HCT116 (cell line): Measurements from ENCODE around the gene CHCHD3. TPM values are rescaled to one million over a fixed set of nuclear protein-coding genes. Genes with fewer than 3 reads are reported as not detected.
"Not testable (repeated sequence)": the region's sequence is repeated elsewhere in the genome, so short reads cannot be mapped to it uniquely, and the experiment has no call there.

Source experiments
- ATAC-seq: fragments of 200-7000 bp; cut with Tn5 transposase; 2 replicates; pipeline ENCODE4 v1.9.1; 2020; ENCODE audit warnings: mild to moderate bottlenecking, moderate library complexity
- BruUV-seq: library from RNA; stranded (reverse); fragments of 400-500 nt; replicated peaks from 2 replicates; lab custom pipeline; 2021; lab: Mats Ljungman, UMichigan
- CTCF ChIA-PET: fragments of 300-600 bp; sonication (Branson Sonifier 250); formaldehyde crosslinking; loops from one replicate; lab custom pipeline; 2021; ENCODE audit warnings: antibody characterized with exemption; lab: Charles Lee
- POLR2A ChIA-PET: fragments of 300-600, 350-600 bp; sonication (Branson Sonifier 250); formaldehyde crosslinking; loops from one replicate; lab custom pipeline; 2021; ENCODE audit warnings: antibody characterized with exemption; lab: Charles Lee
- RAD21 ChIA-PET, 2 experiments: fragments of 300-600 bp; sonication (Branson Sonifier 250); formaldehyde crosslinking; loops; one replicate each; lab custom pipeline; 2023; ENCODE audit warnings: low total read pairs in 2 of 2; ENCODE audit not compliant: uncharacterized antibody in 2 of 2, unreplicated experiment in 2 of 2, low non-redundant PET in 1 of 2; lab: Charles Lee
- DNase-seq: peaks from one replicate; pipeline ENCODE4 v3.0.0-alpha.2; 2010; ENCODE audit warnings: low read depth, low spot score
- H2AFZ ChIP-seq: fragments of 200-600 bp; shearing (Covaris generic), sonication (generic); 2 replicates; pipeline ENCODE4 v1.6.1; 2017; ENCODE audit warnings: low read depth, mixed run types, mixed read lengths, antibody characterized with exemption, low read length; ENCODE audit not compliant: poor library complexity, severe bottlenecking
- H3K27ac ChIP-seq: 2 replicates; pipeline ENCODE4 v1.5.1; 2012; ENCODE audit warnings: low read depth, low read length
- H3K27me3 ChIP-seq: fragments of 200-600 bp; sonication (generic); 2 replicates; pipeline ENCODE4 v1.6.1; 2016; ENCODE audit warnings: mixed run types, low read length, mixed read lengths; ENCODE audit not compliant: insufficient read depth
- H3K36me3 ChIP-seq, 2 experiments: fragments of 200-500 bp in 1 of 2; fragments of 200-600 bp in 1 of 2; sonication (Bioruptor generic) in 1 of 2; sonication (generic) in 1 of 2; 2 replicates each; pipeline versions ENCODE4 v1.5.1 to v1.6.1; 2014 to 2016; ENCODE audit warnings: low read length in 2 of 2, inconsistent platforms in 1 of 2, mixed read lengths in 1 of 2, mixed run types in 1 of 2; ENCODE audit not compliant: insufficient read depth in 2 of 2, control insufficient read depth in 1 of 2
- H3K4me1 ChIP-seq, 2 experiments: fragments of 200-600 bp in 1 of 2; sonication (generic) in 1 of 2; 2 replicates each; pipeline versions ENCODE4 v1.5.1 to v1.6.1; 2012 to 2017; ENCODE audit warnings: low read length in 2 of 2, inconsistent platforms in 1 of 2, mild to moderate bottlenecking in 1 of 2, mixed read lengths in 1 of 2, mixed run types in 1 of 2, moderate library complexity in 1 of 2; ENCODE audit not compliant: insufficient read depth in 2 of 2, control insufficient read depth in 1 of 2
- H3K4me2 ChIP-seq: fragments of 200-600 bp; sonication (generic); 2 replicates; pipeline ENCODE4 v1.6.1; 2017; ENCODE audit warnings: mixed run types, low read length, mixed read lengths
- H3K4me3 ChIP-seq, 2 experiments: fragments of 200-600 bp in 1 of 2; sonication (generic) in 1 of 2; replicated peaks in 1 of 2; 2 replicates each; pipeline ENCODE4 v1.5.1; 2011 to 2016; ENCODE audit warnings: low read length in 2 of 2, control low read depth in 1 of 2, low read depth in 1 of 2, mild to moderate bottlenecking in 1 of 2, mixed read lengths in 1 of 2, mixed run types in 1 of 2
- H3K79me2 ChIP-seq: fragments of 200-600 bp; sonication (generic); 2 replicates; pipeline ENCODE4 v1.6.1; 2017; ENCODE audit warnings: mild to moderate bottlenecking, mixed run types, low read length, moderate library complexity, mixed read lengths; ENCODE audit not compliant: insufficient read depth
- H3K9ac ChIP-seq: fragments of 200-600 bp; sonication (generic); 2 replicates; pipeline ENCODE4 v1.6.1; 2016; ENCODE audit warnings: low read length, mixed read lengths
- H3K9me2 ChIP-seq: fragments of 200-600 bp; sonication (generic), shearing (Covaris generic); 2 replicates; pipeline ENCODE4 v1.6.1; 2017; ENCODE audit warnings: mixed run types, mild to moderate bottlenecking, moderate library complexity; ENCODE audit not compliant: insufficient read depth
- H3K9me3 ChIP-seq, 2 experiments: fragments of 200-500 bp in 1 of 2; fragments of 200-600 bp in 1 of 2; sonication (Bioruptor generic) in 1 of 2; sonication (generic) in 1 of 2; 2 replicates each; pipeline ENCODE4 v1.6.1; 2014 to 2017; ENCODE audit warnings: low read length in 2 of 2, mixed read lengths in 2 of 2, inconsistent platforms in 1 of 2, low read depth in 1 of 2, mild to moderate bottlenecking in 1 of 2, mixed run types in 1 of 2, moderate library complexity in 1 of 2; ENCODE audit not compliant: control insufficient read depth in 1 of 2, insufficient read depth in 1 of 2
- H4K20me1 ChIP-seq: fragments of 200-600 bp; sonication (generic), shearing (Covaris generic); 2 replicates; pipeline ENCODE4 v1.6.1; 2017; ENCODE audit warnings: mixed run types, mild to moderate bottlenecking, moderate library complexity; ENCODE audit not compliant: insufficient read depth
- CBX3 ChIP-seq: IDR thresholded peaks from 2 replicates; pipeline ENCODE4 v1.6.1; 2012; ENCODE audit warnings: low read depth
- EGR1 ChIP-seq: IDR thresholded peaks from 2 replicates; pipeline ENCODE4 v1.6.1; 2012; ENCODE audit warnings: low read depth
- ELF1 ChIP-seq: IDR thresholded peaks from 2 replicates; pipeline ENCODE4 v1.6.1; 2012; ENCODE audit warnings: low read depth, borderline replicate concordance
- EZH2phosphoT487 ChIP-seq: fragments of 200-600 bp; IDR thresholded peaks from 2 replicates; pipeline ENCODE4 v1.6.1; 2018; ENCODE audit warnings: antibody characterized with exemption, borderline replicate concordance
- JUND ChIP-seq: IDR thresholded peaks from 2 replicates; pipeline ENCODE4 v1.6.1; 2012
- POLR2AphosphoS5 ChIP-seq: IDR thresholded peaks from 2 replicates; pipeline ENCODE4 v1.6.1; 2011; ENCODE audit warnings: mild to moderate bottlenecking, low read depth, low read length, moderate library complexity
- SIN3A ChIP-seq: IDR thresholded peaks from 2 replicates; pipeline ENCODE4 v1.6.1; 2012; ENCODE audit warnings: low read depth
- SP1 ChIP-seq: IDR thresholded peaks from 2 replicates; pipeline ENCODE4 v1.6.1; 2012; ENCODE audit warnings: low read depth
- SRF ChIP-seq: IDR thresholded peaks from 2 replicates; pipeline ENCODE4 v1.6.1; 2012; ENCODE audit warnings: low read depth
- TCF7L2 ChIP-seq: IDR thresholded peaks from 2 replicates; pipeline ENCODE4 v1.7.0; 2011; ENCODE audit warnings: borderline replicate concordance, inconsistent platforms; ENCODE audit not compliant: insufficient read depth, insufficient read length; ENCODE audit errors: extremely low read depth
- YY1 ChIP-seq: IDR thresholded peaks from 2 replicates; pipeline ENCODE4 v1.6.1; 2011; ENCODE audit warnings: low read length, low read depth, moderate library complexity, mild to moderate bottlenecking; ENCODE audit not compliant: insufficient replicate concordance; ENCODE audit errors: extremely low read depth
- ZFX ChIP-seq: fragments of 450-650 bp; IDR thresholded peaks from 2 replicates; pipeline ENCODE4 v1.6.1; 2017
- intact Hi-C: fragments of 100-400 bp; cut with micrococcal nuclease; formaldehyde crosslinking; loops from 2 replicates; pipeline ENCODE4 v1.10.0; 2022
- total RNA-seq: library from RNA; stranded (reverse); gene quantifications from one replicate; pipeline ENCODE4 v1.2.1, GENCODE V29; 2021; ENCODE audit not compliant: unreplicated experiment
- TF ChIP-seq, protein P1 (sequence below): IDR thresholded peaks from 2 replicates; pipeline ENCODE4 v1.6.1; 2012
- TF ChIP-seq, protein P2 (sequence below), 3 experiments: fragments of 200-600 bp in 1 of 3; sonication (generic) in 1 of 3; IDR thresholded peaks in 2 of 3; conservative IDR thresholded peaks in 1 of 3; 2 replicates each; pipeline ENCODE4 v1.5.1; 2012 to 2017; ENCODE audit warnings: low read depth in 2 of 3, low read length in 2 of 3, antibody characterized with exemption in 1 of 3, borderline replicate concordance in 1 of 3, control low read depth in 1 of 3, mild to moderate bottlenecking in 1 of 3, mixed read lengths in 1 of 3, mixed run types in 1 of 3, moderate library complexity in 1 of 3; ENCODE audit not compliant: insufficient read depth in 1 of 3

CHCHD3 gene
- total RNA-seq, 1 experiment from 2014 or later = 73.5 TPM

DNA sequence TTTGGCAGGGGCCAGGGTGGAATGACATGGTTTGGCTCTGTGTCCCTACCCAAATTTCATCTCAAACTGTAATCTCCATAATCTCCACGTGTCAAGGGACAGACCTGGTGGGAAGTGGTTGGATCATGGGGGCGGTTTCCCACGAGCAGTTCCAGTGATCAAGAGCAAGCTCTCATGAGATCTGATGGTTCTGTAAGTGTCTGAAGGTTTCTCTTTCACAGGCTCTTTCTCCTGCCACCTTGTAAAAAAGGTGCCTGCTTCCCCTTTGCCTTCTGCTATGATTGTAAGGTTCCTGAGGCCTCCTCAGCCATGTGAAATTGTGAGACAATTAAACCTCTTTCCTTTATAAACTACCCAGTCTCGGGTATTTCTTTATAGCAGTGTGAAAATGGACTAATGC is 188.3 kb downstream of the CHCHD3 start:
- no peaks in the 10 kb centered on the region for H3K4me1 ChIP-seq
- POLR2A ChIA-PET = no interaction called here
- RAD21 ChIA-PET = no interaction called here

DNA sequence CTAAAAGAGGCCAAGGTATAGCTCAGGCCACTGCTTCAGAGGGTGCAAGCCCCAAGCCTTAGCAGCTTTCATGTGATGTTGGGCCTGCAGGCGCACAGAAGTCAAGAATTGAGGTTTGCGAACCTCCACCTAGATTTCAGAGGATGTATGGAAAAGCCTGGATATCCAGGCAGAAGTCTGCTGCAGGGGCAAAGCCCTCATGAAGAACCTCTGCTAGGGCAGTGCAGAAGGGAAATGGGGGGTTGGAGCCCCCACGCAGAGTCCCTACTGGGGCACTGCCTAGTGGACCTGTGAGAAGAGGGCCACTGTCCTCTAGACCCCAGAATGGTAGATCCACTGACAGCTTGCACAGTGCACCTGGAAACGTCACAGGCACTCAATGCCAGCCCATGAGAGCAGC is 189.1 kb downstream of the CHCHD3 start:
- H3K27ac ChIP-seq, DNase-seq, H3K27me3 ChIP-seq, H3K79me2 ChIP-seq, H3K4me2 ChIP-seq, intact Hi-C loops, H4K20me1 ChIP-seq, H3K9me3 ChIP-seq, POLR2A ChIA-PET, H3K4me3 ChIP-seq, RAD21 ChIA-PET, ATAC-seq, H2AFZ ChIP-seq, H3K4me1 ChIP-seq, CTCF ChIA-PET, H3K9me2 ChIP-seq, H3K36me3 ChIP-seq, BruUV-seq, H3K9ac ChIP-seq: not testable (repeated sequence)

More for the DNA sequence above, 188.3 kb downstream of the CHCHD3 start:
- H3K9me3 ChIP-seq = no peaks in the 10 kb centered on the region
- H3K36me3 ChIP-seq = no peaks in the 10 kb centered on the region
- no peak for TF ChIP-seq ELF1
- no peak overlapping the region for H3K9ac ChIP-seq
- CTCF ChIA-PET = no interaction called here
- H3K27ac ChIP-seq = no peak overlapping the region
- intact Hi-C loops = no loop called here
- no peak overlapping the region for H2AFZ ChIP-seq
- DNase-seq (no peak), ATAC-seq (no peak)
- H3K79me2 ChIP-seq = no peaks in the 10 kb centered on the region
- no peak overlapping the region for H3K4me3 ChIP-seq
- BruUV-seq = no TSS peak
- H3K9me2 ChIP-seq = no peaks in the 10 kb centered on the region
- no peaks in the 10 kb centered on the region for H4K20me1 ChIP-seq
- H3K27me3 ChIP-seq = no peaks in the 10 kb centered on the region
- no peak overlapping the region for H3K4me2 ChIP-seq

DNA sequence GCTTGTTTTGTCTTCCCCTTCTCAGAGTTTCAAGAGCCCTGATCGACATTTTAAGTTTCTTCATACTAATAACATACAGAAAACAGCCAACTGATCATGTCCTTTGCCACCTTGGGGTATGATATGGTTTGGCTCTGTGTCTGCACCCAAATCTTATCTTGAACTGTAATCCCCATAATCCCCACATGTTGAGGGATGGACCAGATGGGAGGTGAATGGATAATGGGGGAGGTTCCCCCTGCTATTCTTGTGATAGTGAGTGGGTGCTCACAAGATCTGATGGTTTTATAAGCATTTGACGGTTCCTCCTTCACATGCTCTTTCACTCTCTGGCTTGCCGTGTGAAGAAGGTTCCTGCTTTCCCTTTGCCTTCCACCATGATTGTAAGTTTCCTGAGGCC is 190.3 kb downstream of the CHCHD3 start:
- H2AFZ ChIP-seq = no peak overlapping the region
- no peaks in the 10 kb centered on the region for H3K27me3 ChIP-seq
- ChIA-PET CTCF (no interaction called here), POLR2A (no interaction called here), RAD21 (no interaction called here)
- no peaks in the 10 kb centered on the region; the same call in 1 of the 2 replicates for H4K20me1 ChIP-seq
- H3K36me3 ChIP-seq = no peaks in the 10 kb centered on the region
- BruUV-seq = no TSS peak
- H3K4me3 ChIP-seq = no peak overlapping the region
- no peaks in the 10 kb centered on the region for H3K9me2 ChIP-seq
- H3K4me1 ChIP-seq = no peaks in the 10 kb centered on the region
- H3K9me3 ChIP-seq = no peaks in the 10 kb centered on the region
- ATAC-seq (no peak), DNase-seq (no peak)
- H3K27ac ChIP-seq = no peak overlapping the region
- no peak overlapping the region for H3K9ac ChIP-seq
- H3K79me2 ChIP-seq = peaks cover 4% of the 10 kb centered on the region; the same call in 1 of the 2 replicates
- no peak overlapping the region for H3K4me2 ChIP-seq
- intact Hi-C loops = no loop called here
- TF ChIP-seq ZFX (no peak), JUND (no peak), YY1 (no peak), EZH2phosphoT487 (no peak), POLR2AphosphoS5 (no peak), ELF1 (no peak), EGR1 (no peak), CBX3 (no peak), SRF (no peak), TCF7L2 (no peak), SIN3A (no peak), SP1 (no peak)
- TF ChIP-seq, protein P1, sequence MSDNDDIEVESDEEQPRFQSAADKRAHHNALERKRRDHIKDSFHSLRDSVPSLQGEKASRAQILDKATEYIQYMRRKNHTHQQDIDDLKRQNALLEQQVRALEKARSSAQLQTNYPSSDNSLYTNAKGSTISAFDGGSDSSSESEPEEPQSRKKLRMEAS = no peak
- TF ChIP-seq, protein P2, sequence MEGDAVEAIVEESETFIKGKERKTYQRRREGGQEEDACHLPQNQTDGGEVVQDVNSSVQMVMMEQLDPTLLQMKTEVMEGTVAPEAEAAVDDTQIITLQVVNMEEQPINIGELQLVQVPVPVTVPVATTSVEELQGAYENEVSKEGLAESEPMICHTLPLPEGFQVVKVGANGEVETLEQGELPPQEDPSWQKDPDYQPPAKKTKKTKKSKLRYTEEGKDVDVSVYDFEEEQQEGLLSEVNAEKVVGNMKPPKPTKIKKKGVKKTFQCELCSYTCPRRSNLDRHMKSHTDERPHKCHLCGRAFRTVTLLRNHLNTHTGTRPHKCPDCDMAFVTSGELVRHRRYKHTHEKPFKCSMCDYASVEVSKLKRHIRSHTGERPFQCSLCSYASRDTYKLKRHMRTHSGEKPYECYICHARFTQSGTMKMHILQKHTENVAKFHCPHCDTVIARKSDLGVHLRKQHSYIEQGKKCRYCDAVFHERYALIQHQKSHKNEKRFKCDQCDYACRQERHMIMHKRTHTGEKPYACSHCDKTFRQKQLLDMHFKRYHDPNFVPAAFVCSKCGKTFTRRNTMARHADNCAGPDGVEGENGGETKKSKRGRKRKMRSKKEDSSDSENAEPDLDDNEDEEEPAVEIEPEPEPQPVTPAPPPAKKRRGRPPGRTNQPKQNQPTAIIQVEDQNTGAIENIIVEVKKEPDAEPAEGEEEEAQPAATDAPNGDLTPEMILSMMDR (IDR thresholded peaks at IDR 0.05 in 2 of 3, conservative IDR thresholded peaks at IDR 0.05 in 1 of 3; ENCODE audit: borderline replicate concordance in 1 of 3, insufficient read depth in 1 of 3, low read depth in 2 of 3, low read length in 2 of 3) = no peak
